PC-9 (cell line): ENCODE measurements around the gene NTNG2. TPM values are rescaled to one million over a fixed set of nuclear protein-coding genes. Genes with fewer than 3 reads are reported as not detected.

Experiments
- BruUV-seq: library from RNA; stranded (reverse); fragments of 400-500 nt; replicated peaks from 2 replicates; lab custom pipeline; 2021; lab: Mats Ljungman, UMichigan
- CTCF ChIA-PET: fragments of 300-600 bp; sonication (Branson Sonifier 250); formaldehyde crosslinking; loops from one replicate; lab custom pipeline; 2022; ENCODE audit warnings: antibody characterized with exemption; lab: Charles Lee
- POLR2A ChIA-PET: fragments of 300-600 bp; sonication (Branson Sonifier 250); formaldehyde crosslinking; loops from one replicate; lab custom pipeline; 2022; ENCODE audit warnings: antibody characterized with exemption; ENCODE audit not compliant: unreplicated experiment; lab: Charles Lee
- DNase-seq, 2 experiments: peaks; one replicate each; pipeline versions ENCODE4 v3.0.0 to v3.0.0-alpha.2; 2015 to 2022; ENCODE audit warnings: mixed read lengths in 1 of 2
- H2AFZ ChIP-seq: fragments of 200-600 bp; sonication (generic); 2 replicates; pipeline ENCODE4 v1.8.1; 2017; ENCODE audit warnings: antibody characterized with exemption
- H3F3A ChIP-seq: fragments of 200-600 bp; sonication (generic); 2 replicates; pipeline ENCODE4 v1.8.1; 2017; ENCODE audit warnings: antibody characterized with exemption, mild to moderate bottlenecking, low read depth; ENCODE audit not compliant: insufficient read depth
- H3K27ac ChIP-seq: fragments of 200-600 bp; sonication (generic); 2 replicates; pipeline ENCODE4 v1.6.1; 2016; ENCODE audit warnings: mixed run types
- H3K27me3 ChIP-seq: fragments of 200-600 bp; sonication (generic); 2 replicates; pipeline ENCODE4 v1.6.1; 2016; ENCODE audit warnings: low read depth, mixed run types; ENCODE audit not compliant: insufficient read depth
- H3K36me3 ChIP-seq: fragments of 200-600 bp; sonication (generic); 2 replicates; pipeline ENCODE4 v1.6.1; 2016; ENCODE audit warnings: low read depth, mixed run types
- H3K4me1 ChIP-seq: fragments of 200-600 bp; sonication (generic); replicated peaks from 2 replicates; pipeline ENCODE4 v1.6.1; 2016; ENCODE audit warnings: mixed run types; ENCODE audit not compliant: insufficient read depth
- H3K4me2 ChIP-seq: fragments of 200-600 bp; sonication (generic); 2 replicates; pipeline ENCODE4 v1.6.1; 2017; ENCODE audit warnings: mixed run types
- H3K4me3 ChIP-seq: fragments of 200-600 bp; sonication (generic); 2 replicates; pipeline ENCODE4 v1.6.1; 2016; ENCODE audit warnings: mixed run types
- H3K79me2 ChIP-seq: fragments of 200-600 bp; sonication (generic); 2 replicates; pipeline ENCODE4 v1.6.1; 2017; ENCODE audit warnings: low read depth, mixed run types
- H3K9me2 ChIP-seq: fragments of 200-600 bp; sonication (generic); 2 replicates; pipeline ENCODE4 v1.8.1; 2017; ENCODE audit warnings: mild to moderate bottlenecking; ENCODE audit not compliant: insufficient read depth
- H3K9me3 ChIP-seq: fragments of 200-600 bp; sonication (generic); 2 replicates; pipeline ENCODE4 v1.8.1; 2016; ENCODE audit warnings: low read depth; ENCODE audit not compliant: insufficient read depth
- H4K20me1 ChIP-seq: fragments of 200-600 bp; sonication (generic); 2 replicates; pipeline ENCODE4 v1.8.1; 2017; ENCODE audit not compliant: insufficient read depth
- EZH2 ChIP-seq: fragments of 200-600 bp; sonication (generic); IDR thresholded peaks from 2 replicates; pipeline ENCODE4 v1.8.0; 2017; ENCODE audit warnings: antibody characterized with exemption, low read depth
- intact Hi-C: fragments of 100-400 bp; cut with micrococcal nuclease; formaldehyde crosslinking; loops from one replicate; pipeline ENCODE4 v1.10.0; 2022; ENCODE audit not compliant: unreplicated experiment
- total RNA-seq: library from RNA; stranded (reverse); gene quantifications from 2 replicates; pipeline ENCODE4 v1.2.3, GENCODE V29; 2021
- TF ChIP-seq, protein P1 (sequence below): fragments of 200-600 bp; sonication (generic); conservative IDR thresholded peaks from 2 replicates; pipeline ENCODE4 v1.6.1; 2017; ENCODE audit warnings: mixed run types, antibody characterized with exemption, mild to moderate bottlenecking, moderate library complexity

The NTNG2 gene
- total RNA-seq, 1 experiment from 2014 or later = not detected

DNA sequence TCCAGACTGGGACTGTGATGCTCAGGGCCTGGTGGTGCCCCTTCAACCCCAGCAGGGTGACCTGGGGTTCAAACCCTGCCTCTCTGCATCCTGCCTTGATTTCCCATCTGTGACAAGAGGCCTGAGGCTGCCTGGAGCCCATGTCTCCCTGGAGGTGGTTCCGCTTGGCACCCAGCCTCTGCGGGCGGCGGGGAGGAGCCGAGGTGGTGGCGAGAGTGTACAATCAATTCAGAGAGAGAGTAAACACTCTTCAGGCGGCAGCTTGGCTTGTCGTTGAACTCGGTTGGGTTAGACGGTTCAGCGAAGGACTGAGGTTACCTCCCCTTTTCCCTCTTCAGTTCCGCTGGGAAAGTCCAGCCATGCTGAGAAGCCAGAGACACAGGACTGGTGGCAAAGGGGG, 39.3 kb downstream of the NTNG2 start:
- Histone ChIP-seq H3K4me2 (no peak overlapping the region), H3K4me1 (no peaks in the 10 kb centered on the region), H3K4me3 (no peak overlapping the region), H3F3A (no peaks in the 10 kb centered on the region), H3K9me3 (no peaks in the 10 kb centered on the region), H3K27me3 (peaks cover 90% of the 10 kb centered on the region), H4K20me1 (no peaks in the 10 kb centered on the region), H3K27ac (no peak overlapping the region), H3K79me2 (no peaks in the 10 kb centered on the region), H2AFZ (no peak overlapping the region), H3K36me3 (no peaks in the 10 kb centered on the region), H3K9me2 (no peaks in the 10 kb centered on the region)
- TF ChIP-seq, protein P1, sequence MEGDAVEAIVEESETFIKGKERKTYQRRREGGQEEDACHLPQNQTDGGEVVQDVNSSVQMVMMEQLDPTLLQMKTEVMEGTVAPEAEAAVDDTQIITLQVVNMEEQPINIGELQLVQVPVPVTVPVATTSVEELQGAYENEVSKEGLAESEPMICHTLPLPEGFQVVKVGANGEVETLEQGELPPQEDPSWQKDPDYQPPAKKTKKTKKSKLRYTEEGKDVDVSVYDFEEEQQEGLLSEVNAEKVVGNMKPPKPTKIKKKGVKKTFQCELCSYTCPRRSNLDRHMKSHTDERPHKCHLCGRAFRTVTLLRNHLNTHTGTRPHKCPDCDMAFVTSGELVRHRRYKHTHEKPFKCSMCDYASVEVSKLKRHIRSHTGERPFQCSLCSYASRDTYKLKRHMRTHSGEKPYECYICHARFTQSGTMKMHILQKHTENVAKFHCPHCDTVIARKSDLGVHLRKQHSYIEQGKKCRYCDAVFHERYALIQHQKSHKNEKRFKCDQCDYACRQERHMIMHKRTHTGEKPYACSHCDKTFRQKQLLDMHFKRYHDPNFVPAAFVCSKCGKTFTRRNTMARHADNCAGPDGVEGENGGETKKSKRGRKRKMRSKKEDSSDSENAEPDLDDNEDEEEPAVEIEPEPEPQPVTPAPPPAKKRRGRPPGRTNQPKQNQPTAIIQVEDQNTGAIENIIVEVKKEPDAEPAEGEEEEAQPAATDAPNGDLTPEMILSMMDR = no peak
- no peak for TF ChIP-seq EZH2
- POLR2A ChIA-PET = no interaction called here
- CTCF ChIA-PET = no interaction called here
- intact Hi-C loops = no loop called here
- DNase-seq = no peak
- BruUV-seq = no TSS peak

DNA sequence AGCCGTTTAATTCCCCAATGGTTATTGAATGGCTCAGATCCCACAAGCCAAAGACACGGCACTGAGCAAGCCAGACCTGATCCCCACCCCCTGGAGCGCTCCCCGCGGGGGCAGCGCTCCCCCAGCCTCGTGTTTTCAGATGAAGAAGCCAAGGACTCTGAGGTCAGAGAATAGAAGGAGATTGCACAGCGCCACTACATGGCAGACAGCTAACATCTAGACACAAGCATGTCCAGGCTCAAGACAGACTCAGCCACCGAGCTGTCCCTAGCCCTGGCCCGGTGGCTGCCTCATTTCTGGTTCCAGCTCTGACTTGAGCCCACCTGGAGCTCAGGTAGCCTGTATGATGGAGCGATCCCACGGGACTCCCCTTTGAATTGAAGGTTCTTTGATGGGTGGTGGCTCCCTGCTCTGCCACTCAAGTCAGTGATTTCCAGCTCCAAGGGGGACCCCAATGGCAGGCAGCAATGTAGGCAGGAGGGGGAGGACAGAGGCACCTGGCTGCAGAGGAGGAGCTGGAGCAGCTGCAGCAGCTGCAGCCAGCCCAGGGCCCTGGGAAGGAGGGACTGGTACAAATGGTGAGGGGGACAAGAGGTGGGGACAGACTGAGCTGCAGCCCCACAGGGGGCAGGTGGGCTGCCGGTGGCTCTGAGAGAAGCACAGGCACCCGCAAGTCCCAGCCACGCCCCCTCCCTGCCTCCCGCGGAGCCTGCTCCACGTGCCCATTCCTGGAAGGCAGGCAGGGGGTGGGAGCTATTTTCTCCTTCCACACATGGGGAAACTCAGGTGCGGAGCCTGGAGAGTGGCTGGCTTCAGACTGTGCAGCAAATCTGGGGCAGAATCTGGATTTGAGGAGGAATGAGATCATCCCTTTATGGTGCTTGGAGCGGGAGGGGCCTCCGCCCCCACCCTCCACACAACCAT, 40.2 kb downstream of the NTNG2 start:
- no peak overlapping the region for H3K4me2 ChIP-seq
- TF ChIP-seq, protein P1 = no peak; the same call in 1 of the 2 replicates
- TF ChIP-seq EZH2 = no peak
- H3K27ac ChIP-seq = no peak overlapping the region
- H3K4me3 ChIP-seq = no peak overlapping the region
- no peaks in the 10 kb centered on the region for H3K79me2 ChIP-seq
- no peak overlapping the region for H2AFZ ChIP-seq
- intact Hi-C loops = no loop called here
- no peaks in the 10 kb centered on the region for H3K9me3 ChIP-seq
- no peak for DNase-seq
- no TSS peak for BruUV-seq
- POLR2A ChIA-PET = no interaction called here
- H3K36me3 ChIP-seq = no peaks in the 10 kb centered on the region
- H3F3A ChIP-seq = no peaks in the 10 kb centered on the region
- CTCF ChIA-PET = interaction anchor here (0.6 to 0.7 kb wide), 2 partner anchors 39 to 122 kb away, joined by 4 to 8 read pairs; partner anchors contain the start of gene MED27
- no peaks in the 10 kb centered on the region for H4K20me1 ChIP-seq
- peaks cover 91% of the 10 kb centered on the region for H3K27me3 ChIP-seq
- no peaks in the 10 kb centered on the region for H3K4me1 ChIP-seq
- no peaks in the 10 kb centered on the region for H3K9me2 ChIP-seq

DNA sequence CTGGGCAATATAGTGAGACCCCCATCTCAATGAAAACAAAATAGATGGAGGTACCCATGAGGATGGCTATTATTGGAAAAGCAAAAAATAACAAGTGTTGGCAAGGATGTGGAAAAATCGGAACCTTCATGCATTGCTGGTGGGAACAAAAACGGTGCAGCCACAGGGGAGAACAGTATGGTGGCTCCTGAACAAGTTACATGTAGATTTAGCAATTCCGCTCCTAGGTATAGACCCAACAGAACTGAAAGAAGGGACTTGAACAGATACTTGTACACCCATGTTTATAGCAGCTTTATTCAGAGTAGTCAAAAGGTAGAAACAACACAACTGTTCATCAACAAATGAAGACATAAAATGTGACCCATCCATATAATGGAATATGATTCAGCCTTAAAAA, 43.0 kb downstream of the NTNG2 start:
- no peaks in the 10 kb centered on the region for H3K36me3 ChIP-seq
- CTCF ChIA-PET = no interaction called here
- no peaks in the 10 kb centered on the region for H3K79me2 ChIP-seq
- H3K4me2 ChIP-seq = no peak overlapping the region
- no peak for DNase-seq
- TF ChIP-seq, protein P1 = no peak
- no peak for TF ChIP-seq EZH2
- H3K27me3 ChIP-seq = peaks cover 96% of the 10 kb centered on the region
- no peaks in the 10 kb centered on the region for H3K4me1 ChIP-seq
- no peaks in the 10 kb centered on the region for H4K20me1 ChIP-seq
- H3K27ac ChIP-seq = no peak overlapping the region
- no peaks in the 10 kb centered on the region for H3K9me2 ChIP-seq
- H3F3A ChIP-seq = no peaks in the 10 kb centered on the region
- H3K9me3 ChIP-seq = no peaks in the 10 kb centered on the region
- no TSS peak for BruUV-seq
- intact Hi-C loops = no loop called here
- no peak overlapping the region for H3K4me3 ChIP-seq
- POLR2A ChIA-PET = no interaction called here
- no peak overlapping the region for H2AFZ ChIP-seq
